Spinal cord (tissue), 10 donors: ENCODE data around the gene LGI1. TPM values are rescaled to one million over a fixed set of nuclear protein-coding genes. Genes with fewer than 3 reads are reported as not detected.
A peak's percentile ranks its signal among the peaks of the same experiment; 100 is the strongest.

Experiments
- DNase-seq, 6 donors: peaks; one replicate each; pipeline versions ENCODE4 v3.0.0 to v3.0.0-alpha.2; 2013 to 2015; ENCODE audit warnings: low spot score in 6 of 6, low read depth in 4 of 6
- H3K27ac ChIP-seq: one replicate; pipeline ENCODE4 v1.5.1; 2013; ENCODE audit warnings: low read depth, low read length, control low read depth
- H3K27me3 ChIP-seq: one replicate; pipeline ENCODE4 v1.6.1; 2013; ENCODE audit warnings: low read length; ENCODE audit not compliant: control insufficient read depth, insufficient read depth
- H3K36me3 ChIP-seq: one replicate; pipeline ENCODE4 v1.6.1; 2013; ENCODE audit warnings: low read length; ENCODE audit not compliant: control insufficient read depth, insufficient read depth
- H3K4me1 ChIP-seq: one replicate; pipeline ENCODE4 v1.6.1; 2013; ENCODE audit warnings: low read length; ENCODE audit not compliant: control insufficient read depth, insufficient read depth
- H3K4me3 ChIP-seq: one replicate; pipeline ENCODE4 v1.5.1; 2013; ENCODE audit warnings: low read depth, low read length, control low read depth
- H3K9me3 ChIP-seq: one replicate; pipeline ENCODE4 v1.6.1; 2013; ENCODE audit warnings: low read length; ENCODE audit not compliant: control insufficient read depth, insufficient read depth
- WGBS: methylation state at CpG from one replicate; pipeline ENCODE4 v1.1.5; 2013; ENCODE audit warnings: missing lambda C conversion rate; ENCODE audit not compliant: insufficient coverage; 5-methylcytosine and 5-hydroxymethylcytosine counted together
- long read RNA-seq, 4 donors: transcript quantifications; one replicate each; lab custom pipeline, GENCODE V29; 2026
- polyA plus RNA-seq, 2 donors: library from polyadenylated mRNA; unstranded; fragments of 120-200 nt; gene quantifications; one replicate each; pipeline ENCODE4 v1.2.1, GENCODE V29; 2013; ENCODE audit not compliant: insufficient read length in 2 of 2
- total RNA-seq, 2 donors: library from RNA; depleted of rRNA in 1 of 2; stranded (reverse); fragments of 120-200 nt in 1 of 2; fragments of >200 nt in 1 of 2; gene quantifications; one replicate each; pipeline versions ENCODE4 v1.2.3 to v1.2.4, GENCODE V29; 2013 to 2014
- donor health status: healthy.

Gene LGI1
- 10 to 100 TPM; 32.4 to 68.7 TPM for total RNA-seq
- polyA plus RNA-seq: 10 to 100 TPM; 43.9 to 51.2 TPM
- long read RNA-seq, donor 1, transcript LGI1-202 (8 exons, 2,381 nt): major isoform, 8 of 13 reads
- long read RNA-seq, donor 1, partial matches to known transcripts: 0 of 13 reads
- long read RNA-seq, donor 1, other reads (novel, unspliced or antisense): 0 of 13 reads
- long read RNA-seq, donor 2, partial matches to known transcripts: 0 of 3 reads
- long read RNA-seq, donor 2, other reads (novel, unspliced or antisense): 0 of 3 reads
- long read RNA-seq, donor 3, full-length matches to known transcripts: 5 of 5 reads
- long read RNA-seq, donor 3, partial matches to known transcripts: 0 of 5 reads
- long read RNA-seq, donor 3, other reads (novel, unspliced or antisense): 0 of 5 reads
- long read RNA-seq, donor 4: 0 reads

DNA sequence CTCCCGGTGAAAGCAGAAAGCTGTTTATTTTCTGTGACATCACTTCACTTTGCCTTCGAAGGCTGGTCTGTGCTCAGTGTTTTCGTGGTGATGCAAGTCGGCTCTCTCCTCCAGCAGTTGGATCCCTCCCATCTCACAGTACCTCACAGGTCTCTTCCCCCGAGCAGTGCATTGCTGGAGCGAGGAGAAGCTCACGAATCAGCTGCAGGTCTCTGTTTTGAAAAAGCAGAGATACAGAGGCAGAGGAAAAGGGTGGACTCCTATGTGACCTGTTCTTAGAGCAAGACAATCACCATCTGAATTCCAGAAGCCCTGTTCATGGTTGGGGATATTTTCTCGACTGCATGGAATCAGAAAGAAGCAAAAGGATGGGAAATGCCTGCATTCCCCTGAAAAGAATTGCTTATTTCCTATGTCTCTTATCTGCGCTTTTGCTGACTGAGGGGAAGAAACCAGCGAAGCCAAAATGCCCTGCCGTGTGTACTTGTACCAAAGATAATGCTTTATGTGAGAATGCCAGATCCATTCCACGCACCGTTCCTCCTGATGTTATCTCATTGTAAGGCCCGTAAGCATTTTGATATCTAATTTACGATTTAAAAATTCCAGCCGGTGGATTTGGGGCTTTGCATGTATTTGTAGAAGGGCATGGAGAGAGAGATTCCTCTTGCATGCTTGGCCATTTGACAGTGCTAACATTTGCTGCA lies at the start of gene LGI1:
TSS of gene LGI1 (plus strand) at position 136 of the 707 bp plus-strand sequence. CDS start at position 345, 209 bp downstream.
- H3K4me3 ChIP-seq: peak within 1 kb of the TSS; percentile 28
- peaks cover 20% of the 10 kb centered on the region for H3K4me1 ChIP-seq
- WGBS: 27% methylated on average over 8 of the region's 16 CpGs
- no peaks in the 10 kb centered on the region for H3K36me3 ChIP-seq
- no peaks in the 10 kb centered on the region for H3K27me3 ChIP-seq
- peak within 1 kb of the TSS; percentile 72 for H3K27ac ChIP-seq
- DNase-seq: peak in 3 of 6 donors; percentile 33 to 91 (median 72)
- H3K9me3 ChIP-seq: no peaks in the 10 kb centered on the region

DNA sequence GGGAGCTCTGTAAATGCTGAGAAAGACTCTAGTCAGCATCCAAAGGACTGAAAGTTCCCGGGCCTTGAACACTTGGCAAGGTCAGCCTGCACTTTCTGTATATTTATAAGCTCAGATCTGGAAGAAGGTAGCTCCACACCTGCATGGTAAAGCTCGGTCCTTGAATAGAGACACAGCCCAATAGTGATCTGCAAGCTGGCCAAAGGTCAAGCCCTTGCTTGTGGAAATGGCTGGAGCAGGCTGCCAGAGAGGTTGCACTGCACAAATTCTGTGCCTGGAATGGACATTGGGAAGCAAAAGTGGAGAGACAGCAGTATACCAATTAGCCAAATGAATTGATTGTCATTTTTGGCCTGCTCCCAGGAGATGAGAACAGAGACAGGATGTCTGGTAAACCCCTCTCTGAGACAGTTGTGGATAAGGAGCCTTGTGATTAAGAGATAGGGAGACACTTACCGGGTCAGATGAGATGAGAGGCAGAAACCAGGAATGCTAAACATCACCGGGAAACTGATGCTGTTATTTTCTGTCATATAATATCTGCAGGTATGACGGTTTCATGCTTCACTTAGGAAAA lies 47.3 kb upstream of the LGI1 start:
- DNase-seq: no peak
- Histone ChIP-seq H3K4me1 (no peaks in the 10 kb centered on the region), H3K9me3 (peaks cover 2% of the 10 kb centered on the region), H3K27ac (no peak overlapping the region), H3K4me3 (no peak overlapping the region), H3K36me3 (no peaks in the 10 kb centered on the region), H3K27me3 (no peaks in the 10 kb centered on the region)
- 77% methylated on average over 4 of the region's 5 CpGs for WGBS

- Histone ChIP-seq H3K36me3 (no peaks in the 10 kb centered on the region), H3K9me3 (peaks cover 2% of the 10 kb centered on the region), H3K4me1 (no peaks in the 10 kb centered on the region), H3K27me3 (no peaks in the 10 kb centered on the region), H3K27ac (no peak overlapping the region), H3K4me3 (no peak overlapping the region)
- no peak for DNase-seq
- 67% methylated on average over 3 of the region's 3 CpGs for WGBS
Observed at GRCh38 chr10:93711891-93712290, 45.8 kb upstream of the LGI1 start.

DNA sequence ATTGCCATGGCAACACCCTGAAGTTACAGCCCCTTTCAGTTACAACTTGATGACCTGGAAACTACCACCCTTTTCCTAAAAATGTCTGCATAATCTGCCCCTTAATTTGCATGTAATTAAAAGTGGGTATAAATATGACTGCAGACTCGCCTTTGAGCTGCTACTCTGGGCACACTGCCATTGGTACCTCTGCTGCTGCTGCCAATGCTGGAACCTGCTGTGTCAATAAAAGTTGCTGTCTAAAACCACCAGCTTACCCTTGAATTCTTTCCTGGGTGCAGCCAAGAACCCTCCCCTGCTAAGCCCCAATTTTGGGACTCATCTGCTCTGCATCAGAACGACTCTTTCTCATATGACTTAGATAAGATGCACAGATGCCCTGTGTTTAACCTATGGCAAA lies 45.1 kb upstream of the LGI1 start:
- no peak overlapping the region for H3K27ac ChIP-seq
- no peak overlapping the region for H3K4me3 ChIP-seq
- DNase-seq: peak in 1 of 6 donors; percentile 3
- H3K4me1 ChIP-seq: no peaks in the 10 kb centered on the region
- H3K27me3 ChIP-seq: no peaks in the 10 kb centered on the region
- H3K36me3 ChIP-seq: no peaks in the 10 kb centered on the region
- H3K9me3 ChIP-seq: peaks cover 2% of the 10 kb centered on the region
- WGBS: 67% methylated on average over 2 of the region's 2 CpGs

- Histone ChIP-seq H3K27me3 (no peaks in the 10 kb centered on the region), H3K36me3 (no peaks in the 10 kb centered on the region), H3K9me3 (peaks cover 2% of the 10 kb centered on the region), H3K27ac (no peak overlapping the region), H3K4me3 (no peak overlapping the region), H3K4me1 (peaks cover 2% of the 10 kb centered on the region)
- DNase-seq: no peak
- WGBS: 70% methylated on average over 2 of the region's 5 CpGs
Observed at GRCh38 chr10:93715345-93715744, 42.4 kb upstream of the LGI1 start.

GRCh38 chr10:93716766-93717165 lies 41.0 kb upstream of the LGI1 start:
- H3K27ac ChIP-seq: no peak overlapping the region
- no peak for DNase-seq
- no peaks in the 10 kb centered on the region for H3K27me3 ChIP-seq
- H3K36me3 ChIP-seq: no peaks in the 10 kb centered on the region
- peaks cover 2% of the 10 kb centered on the region for H3K9me3 ChIP-seq
- no CpG with 5 or more reads among the region's 1 CpG for WGBS
- no peak overlapping the region for H3K4me3 ChIP-seq
- H3K4me1 ChIP-seq: peaks cover 2% of the 10 kb centered on the region

GRCh38 chr10:93718937-93719725 lies 38.6 kb upstream of the LGI1 start:
- peaks cover 2% of the 10 kb centered on the region for H3K4me1 ChIP-seq
- no peaks in the 10 kb centered on the region for H3K36me3 ChIP-seq
- no peak overlapping the region for H3K27ac ChIP-seq
- no peak for DNase-seq
- H3K27me3 ChIP-seq: no peaks in the 10 kb centered on the region
- no peak overlapping the region for H3K4me3 ChIP-seq
- no peaks in the 10 kb centered on the region for H3K9me3 ChIP-seq
- 62% methylated on average over 5 of the region's 8 CpGs for WGBS

DNA sequence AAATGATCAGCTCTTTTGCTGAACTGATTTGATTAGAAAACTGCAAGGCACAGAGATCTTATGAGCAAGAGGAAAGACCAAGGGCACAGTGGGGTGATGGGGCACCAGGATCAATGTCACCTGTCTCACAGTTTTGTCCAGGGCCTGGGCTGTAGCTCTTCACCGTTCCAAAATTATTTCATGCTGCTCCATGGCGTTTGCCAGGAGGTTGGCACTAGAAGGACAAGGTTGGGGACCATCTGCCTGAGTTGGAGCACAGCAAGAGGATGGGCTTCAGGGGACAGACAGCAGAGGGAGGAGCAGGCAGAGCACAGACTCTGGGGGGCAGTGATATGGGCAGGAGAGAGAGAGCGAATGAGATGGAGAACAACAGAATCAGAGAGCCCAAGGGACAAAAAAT lies 37.8 kb upstream of the LGI1 start:
- H3K4me1 ChIP-seq: peaks cover 2% of the 10 kb centered on the region
- H3K9me3 ChIP-seq: no peaks in the 10 kb centered on the region
- no peak overlapping the region for H3K27ac ChIP-seq
- no peaks in the 10 kb centered on the region for H3K27me3 ChIP-seq
- no peak overlapping the region for H3K4me3 ChIP-seq
- WGBS: 57% methylated on average over 2 of the region's 3 CpGs
- DNase-seq: no peak
- H3K36me3 ChIP-seq: no peaks in the 10 kb centered on the region

DNA sequence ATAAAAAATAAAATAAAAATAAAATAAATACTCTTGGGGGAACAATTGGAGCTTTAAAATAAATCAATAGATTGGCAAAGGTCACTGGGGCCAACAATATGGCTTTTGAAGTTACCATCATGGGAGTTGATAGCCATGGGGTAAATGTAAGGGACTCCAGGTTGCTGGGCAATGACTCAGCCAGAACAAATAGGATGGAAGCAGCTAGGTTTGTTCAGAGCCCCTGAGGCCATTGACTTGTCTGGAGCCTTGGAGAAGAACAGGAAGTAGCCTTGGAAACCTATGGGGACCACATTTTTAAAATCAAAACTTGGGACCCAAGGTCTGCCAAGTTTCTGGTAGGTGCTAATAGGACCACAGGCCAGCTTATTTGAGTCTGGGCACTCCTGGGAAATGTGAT lies 35.2 kb upstream of the LGI1 start:
- Histone ChIP-seq H3K27ac (no peak overlapping the region), H3K9me3 (no peaks in the 10 kb centered on the region), H3K27me3 (no peaks in the 10 kb centered on the region), H3K4me3 (no peak overlapping the region), H3K4me1 (peaks cover 2% of the 10 kb centered on the region), H3K36me3 (no peaks in the 10 kb centered on the region)
- DNase-seq: no peak
